Fibroblast of lung (primary cell): ENCODE measurements around the gene LANCL2.

Experiments
- CTCF ChIP-seq, 2 donors: IDR thresholded peaks in 1 of 2; conservative IDR thresholded peaks in 1 of 2; 1 replicate in 1 of 2; 2 replicates in 1 of 2; pipeline ENCODE4 v1.5.1; 2011 to 2012; ENCODE audit warnings: low read length in 2 of 2, control low read depth in 1 of 2, inconsistent platforms in 1 of 2, low read depth in 1 of 2, mild to moderate bottlenecking in 1 of 2
- EZH2 ChIP-seq: IDR thresholded peaks from 2 replicates; pipeline ENCODE4 v1.5.1; 2012; ENCODE audit warnings: low read length, control low read depth, mild to moderate bottlenecking; ENCODE audit errors: missing control alignments

- TF ChIP-seq CTCF (conservative IDR thresholded peaks at IDR 0.05 in 1 of 2, IDR thresholded peaks at IDR 0.05 in 1 of 2; ENCODE audit: low read depth in 1 of 2, low read length in 2 of 2): no peak
- no peak for TF ChIP-seq EZH2
Observed at GRCh38 chr7:55448526-55448925, 83.4 kb downstream of the LANCL2 start.
